Spinal cord (tissue), 10 donors: ENCODE data around the gene SCP2. TPM values are rescaled to one million over a fixed set of nuclear protein-coding genes. Genes with fewer than 3 reads are reported as not detected.
A peak's percentile ranks its signal among the peaks of the same experiment; 100 is the strongest.

Source experiments
- DNase-seq, 6 donors: peaks; one replicate each; pipeline versions ENCODE4 v3.0.0 to v3.0.0-alpha.2; 2013 to 2015; ENCODE audit warnings: low spot score in 6 of 6, low read depth in 4 of 6
- H3K27ac ChIP-seq: one replicate; pipeline ENCODE4 v1.5.1; 2013; ENCODE audit warnings: low read depth, low read length, control low read depth
- H3K27me3 ChIP-seq: one replicate; pipeline ENCODE4 v1.6.1; 2013; ENCODE audit warnings: low read length; ENCODE audit not compliant: control insufficient read depth, insufficient read depth
- H3K36me3 ChIP-seq: one replicate; pipeline ENCODE4 v1.6.1; 2013; ENCODE audit warnings: low read length; ENCODE audit not compliant: control insufficient read depth, insufficient read depth
- H3K4me1 ChIP-seq: one replicate; pipeline ENCODE4 v1.6.1; 2013; ENCODE audit warnings: low read length; ENCODE audit not compliant: control insufficient read depth, insufficient read depth
- H3K4me3 ChIP-seq: one replicate; pipeline ENCODE4 v1.5.1; 2013; ENCODE audit warnings: low read depth, low read length, control low read depth
- H3K9me3 ChIP-seq: one replicate; pipeline ENCODE4 v1.6.1; 2013; ENCODE audit warnings: low read length; ENCODE audit not compliant: control insufficient read depth, insufficient read depth
- WGBS: methylation state at CpG from one replicate; pipeline ENCODE4 v1.1.5; 2013; ENCODE audit warnings: missing lambda C conversion rate; ENCODE audit not compliant: insufficient coverage; 5-methylcytosine and 5-hydroxymethylcytosine counted together
- polyA plus RNA-seq, 2 donors: library from polyadenylated mRNA; unstranded; fragments of 120-200 nt; gene quantifications; one replicate each; pipeline ENCODE4 v1.2.1, GENCODE V29; 2013; ENCODE audit not compliant: insufficient read length in 2 of 2
- total RNA-seq, 2 donors: library from RNA; depleted of rRNA in 1 of 2; stranded (reverse); fragments of 120-200 nt in 1 of 2; fragments of >200 nt in 1 of 2; gene quantifications; one replicate each; pipeline versions ENCODE4 v1.2.3 to v1.2.4, GENCODE V29; 2013 to 2014
- donor health status: healthy.

The SCP2 gene
- total and polyA plus RNA-seq, 4 donors: 119 to 155 (median 143) TPM

GRCh38 chr1:53061123-53061858 is 134.2 kb downstream of the SCP2 start:
- no peaks in the 10 kb centered on the region for H3K9me3 ChIP-seq
- WGBS: 19% methylated on average over 12 of the region's 19 CpGs
- peak in 1 of 6 donors; percentile 60 for DNase-seq
- H3K4me1 ChIP-seq: peaks cover 23% of the 10 kb centered on the region
- peak overlapping the region; percentile 43 for H3K4me3 ChIP-seq
- no peaks in the 10 kb centered on the region for H3K36me3 ChIP-seq
- H3K27me3 ChIP-seq: peaks cover 36% of the 10 kb centered on the region
- H3K27ac ChIP-seq: peak overlapping the region; percentile 22

GRCh38 chr1:53061859-53062707 is 135.0 kb downstream of the SCP2 start, which contains the start of gene PODN:
PODN (plus strand) TSS chr1:53062213; CDS start chr1:53069856, 7,643 bp downstream.
- H3K27ac ChIP-seq: peak within 1 kb of the TSS; percentile 22
- H3K4me1 ChIP-seq: peaks cover 23% of the 10 kb centered on the region
- H3K4me3 ChIP-seq: peak within 1 kb of the TSS; percentile 43
- peaks cover 36% of the 10 kb centered on the region for H3K27me3 ChIP-seq
- DNase-seq: peak in 2 of 6 donors; percentile 20 to 46
- H3K36me3 ChIP-seq: no peaks in the 10 kb centered on the region
- 0% methylated on average over 58 of the region's 73 CpGs for WGBS
- H3K9me3 ChIP-seq: no peaks in the 10 kb centered on the region

GRCh38 chr1:53062708-53063591 is 135.9 kb downstream of the SCP2 start:
- Histone ChIP-seq H3K4me1 (peaks cover 23% of the 10 kb centered on the region), H3K9me3 (no peaks in the 10 kb centered on the region), H3K27ac (no peak overlapping the region), H3K4me3 (peak overlapping the region; percentile 43), H3K36me3 (no peaks in the 10 kb centered on the region), H3K27me3 (peaks cover 36% of the 10 kb centered on the region)
- peak in 1 of 6 donors; percentile 23 for DNase-seq
- WGBS: 6% methylated on average over 60 of the region's 61 CpGs

GRCh38 chr1:53063744-53064515 is 136.9 kb downstream of the SCP2 start:
- WGBS: 85% methylated on average over 6 of the region's 9 CpGs

GRCh38 chr1:53065391-53065790 is 138.3 kb downstream of the SCP2 start:
- no peak for DNase-seq
- 92% methylated on average over 6 of the region's 7 CpGs for WGBS
- no peak overlapping the region for H3K27ac ChIP-seq
- H3K4me1 ChIP-seq: peaks cover 23% of the 10 kb centered on the region
- peaks cover 34% of the 10 kb centered on the region for H3K27me3 ChIP-seq
- no peaks in the 10 kb centered on the region for H3K9me3 ChIP-seq
- no peaks in the 10 kb centered on the region for H3K36me3 ChIP-seq
- H3K4me3 ChIP-seq: no peak overlapping the region

More at GRCh38 chr1:53063744-53064515, 136.9 kb downstream of the SCP2 start:
- Histone ChIP-seq H3K27me3 (peaks cover 36% of the 10 kb centered on the region), H3K27ac (no peak overlapping the region), H3K4me1 (peaks cover 23% of the 10 kb centered on the region), H3K4me3 (no peak overlapping the region), H3K9me3 (no peaks in the 10 kb centered on the region), H3K36me3 (no peaks in the 10 kb centered on the region)
- DNase-seq: no peak

- Histone ChIP-seq H3K27ac (no peak overlapping the region), H3K27me3 (peaks cover 26% of the 10 kb centered on the region), H3K36me3 (no peaks in the 10 kb centered on the region), H3K4me1 (peaks cover 18% of the 10 kb centered on the region), H3K9me3 (no peaks in the 10 kb centered on the region), H3K4me3 (no peak overlapping the region)
- DNase-seq: no peak
- 71% methylated on average over 4 of the region's 6 CpGs for WGBS
These were observed 139.4 kb downstream of the SCP2 start for GRCh38 chr1:53066488-53066887.

GRCh38 chr1:53066891-53067738 is 140.0 kb downstream of the SCP2 start:
- DNase-seq: no peak
- no peaks in the 10 kb centered on the region for H3K36me3 ChIP-seq
- H3K27me3 ChIP-seq: peaks cover 22% of the 10 kb centered on the region
- no peaks in the 10 kb centered on the region for H3K9me3 ChIP-seq
- no peak overlapping the region for H3K4me3 ChIP-seq
- 82% methylated on average over 11 of the region's 13 CpGs for WGBS
- H3K27ac ChIP-seq: no peak overlapping the region
- H3K4me1 ChIP-seq: peaks cover 14% of the 10 kb centered on the region

GRCh38 chr1:53067886-53068285 is 140.8 kb downstream of the SCP2 start:
- no peak overlapping the region for H3K4me3 ChIP-seq
- H3K36me3 ChIP-seq: no peaks in the 10 kb centered on the region
- H3K9me3 ChIP-seq: no peaks in the 10 kb centered on the region
- H3K27me3 ChIP-seq: peaks cover 15% of the 10 kb centered on the region
- H3K27ac ChIP-seq: no peak overlapping the region
- no peak for DNase-seq
- no CpG with 5 or more reads among the region's 2 CpGs for WGBS
- H3K4me1 ChIP-seq: peaks cover 6% of the 10 kb centered on the region
